PC-3 (cell line): ENCODE measurements around the gene OLFM2.

Experiments
- EZH2 ChIP-seq: fragments of 300-600 bp; sonication (generic); IDR thresholded peaks from one replicate; pipeline ENCODE4 v1.6.1; 2017; ENCODE audit warnings: antibody characterized with exemption, mild to moderate bottlenecking, low read length; ENCODE audit not compliant: unreplicated experiment
- EZH2phosphoT487 ChIP-seq: fragments of 300-600 bp; sonication (generic); IDR thresholded peaks from 2 replicates; pipeline ENCODE4 v1.6.1; 2018; ENCODE audit warnings: mild to moderate bottlenecking, antibody characterized with exemption, low read length, borderline replicate concordance
- TF ChIP-seq, protein P1 (sequence below): fragments of 300-600 bp; sonication (generic); conservative IDR thresholded peaks from 2 replicates; pipeline ENCODE4 v1.5.1; 2017; ENCODE audit warnings: antibody characterized with exemption, low read depth, mild to moderate bottlenecking, low read length

DNA sequence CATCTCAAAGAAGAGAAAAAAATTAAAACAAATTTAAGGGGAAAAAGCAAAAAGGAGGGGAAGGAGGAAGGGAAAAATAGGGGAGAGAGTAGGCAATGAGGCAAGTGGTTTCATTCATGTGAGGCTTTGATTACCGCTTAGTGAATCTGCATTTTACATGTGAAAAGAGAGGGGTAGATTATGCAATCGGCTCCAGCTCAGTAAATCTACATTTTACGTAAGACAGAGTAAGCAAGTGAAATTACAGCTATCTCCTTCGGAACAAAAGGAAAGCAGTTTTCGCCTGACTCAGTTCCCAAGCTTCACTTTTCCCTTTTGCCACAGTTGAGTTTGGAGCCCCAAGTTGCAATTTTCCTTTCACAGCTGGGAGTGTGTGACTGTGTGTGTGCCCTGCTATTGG lies 16.0 kb upstream of the OLFM2 start:
- TF ChIP-seq, protein P1, sequence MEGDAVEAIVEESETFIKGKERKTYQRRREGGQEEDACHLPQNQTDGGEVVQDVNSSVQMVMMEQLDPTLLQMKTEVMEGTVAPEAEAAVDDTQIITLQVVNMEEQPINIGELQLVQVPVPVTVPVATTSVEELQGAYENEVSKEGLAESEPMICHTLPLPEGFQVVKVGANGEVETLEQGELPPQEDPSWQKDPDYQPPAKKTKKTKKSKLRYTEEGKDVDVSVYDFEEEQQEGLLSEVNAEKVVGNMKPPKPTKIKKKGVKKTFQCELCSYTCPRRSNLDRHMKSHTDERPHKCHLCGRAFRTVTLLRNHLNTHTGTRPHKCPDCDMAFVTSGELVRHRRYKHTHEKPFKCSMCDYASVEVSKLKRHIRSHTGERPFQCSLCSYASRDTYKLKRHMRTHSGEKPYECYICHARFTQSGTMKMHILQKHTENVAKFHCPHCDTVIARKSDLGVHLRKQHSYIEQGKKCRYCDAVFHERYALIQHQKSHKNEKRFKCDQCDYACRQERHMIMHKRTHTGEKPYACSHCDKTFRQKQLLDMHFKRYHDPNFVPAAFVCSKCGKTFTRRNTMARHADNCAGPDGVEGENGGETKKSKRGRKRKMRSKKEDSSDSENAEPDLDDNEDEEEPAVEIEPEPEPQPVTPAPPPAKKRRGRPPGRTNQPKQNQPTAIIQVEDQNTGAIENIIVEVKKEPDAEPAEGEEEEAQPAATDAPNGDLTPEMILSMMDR = no peak
- TF ChIP-seq EZH2 (no peak), EZH2phosphoT487 (no peak)
